GM23248 (cell line): ENCODE data around the gene RADIL. TPM values are rescaled to one million over a fixed set of nuclear protein-coding genes. Genes with fewer than 3 reads are reported as not detected.

Experiments used
- DNase-seq: peaks from one replicate; pipeline ENCODE4 v3.0.0-alpha.2; 2015
- H2AFZ ChIP-seq: fragments of 200-600 bp; sonication (generic); 2 replicates; pipeline ENCODE4 v1.6.1; 2016; ENCODE audit warnings: antibody characterized with exemption
- H3F3A ChIP-seq: fragments of 200-600 bp; sonication (generic); 2 replicates; pipeline ENCODE4 v1.6.1; 2016; ENCODE audit warnings: mild to moderate bottlenecking, antibody characterized with exemption, mixed run types; ENCODE audit not compliant: insufficient read depth
- H3K27ac ChIP-seq: fragments of 200-600 bp; sonication (generic); 2 replicates; pipeline ENCODE4 v1.5.1; 2016; ENCODE audit warnings: mild to moderate bottlenecking
- H3K27me3 ChIP-seq: fragments of 200-600 bp; sonication (generic); replicated peaks from 2 replicates; pipeline ENCODE4 v1.6.1; 2016; ENCODE audit warnings: mild to moderate bottlenecking; ENCODE audit not compliant: insufficient read depth
- H3K36me3 ChIP-seq: fragments of 200-600 bp; sonication (generic); 2 replicates; pipeline ENCODE4 v1.6.1; 2016; ENCODE audit warnings: low read depth, mild to moderate bottlenecking
- H3K4me1 ChIP-seq: fragments of 200-600 bp; sonication (generic); 2 replicates; pipeline ENCODE4 v1.6.1; 2016; ENCODE audit warnings: mild to moderate bottlenecking; ENCODE audit not compliant: insufficient read depth
- H3K4me2 ChIP-seq: fragments of 200-600 bp; sonication (generic); one replicate; pipeline ENCODE4 v1.6.1; 2016; ENCODE audit warnings: mild to moderate bottlenecking; ENCODE audit not compliant: unreplicated experiment
- H3K4me3 ChIP-seq: fragments of 200-600 bp; sonication (generic); 2 replicates; pipeline ENCODE4 v1.5.1; 2016; ENCODE audit warnings: mild to moderate bottlenecking
- H3K79me2 ChIP-seq: fragments of 200-600 bp; sonication (generic); 2 replicates; pipeline ENCODE4 v1.6.1; 2016; ENCODE audit warnings: mild to moderate bottlenecking; ENCODE audit not compliant: insufficient read depth
- H3K9ac ChIP-seq: fragments of 200-600 bp; sonication (generic); 2 replicates; pipeline ENCODE4 v1.6.1; 2016; ENCODE audit warnings: mild to moderate bottlenecking
- H3K9me2 ChIP-seq: fragments of 200-600 bp; sonication (generic); 2 replicates; pipeline ENCODE4 v1.6.1; 2016; ENCODE audit warnings: mixed run types, mild to moderate bottlenecking, moderate library complexity; ENCODE audit not compliant: insufficient read depth
- H3K9me3 ChIP-seq: fragments of 200-600 bp; sonication (generic); one replicate; pipeline ENCODE4 v1.6.1; 2017; ENCODE audit warnings: low read depth
- H4K20me1 ChIP-seq: fragments of 200-600 bp; sonication (generic); 2 replicates; pipeline ENCODE4 v1.6.0; 2016; ENCODE audit not compliant: insufficient read depth
- EZH2 ChIP-seq: fragments of 200-600 bp; sonication (generic); IDR thresholded peaks from 2 replicates; pipeline ENCODE4 v1.6.1; 2018; ENCODE audit warnings: antibody characterized with exemption, mild to moderate bottlenecking; ENCODE audit not compliant: insufficient read depth, poor library complexity, severe bottlenecking
- EZH2phosphoT487 ChIP-seq: fragments of 200-600 bp; sonication (generic); IDR thresholded peaks from 2 replicates; pipeline ENCODE4 v1.6.1; 2018; ENCODE audit warnings: antibody characterized with exemption, moderate library complexity, mild to moderate bottlenecking, low read depth; ENCODE audit not compliant: insufficient read depth
- WGBS, 2 experiments: methylation state at CpG; one replicate each; pipeline ENCODE4 v1.1.6; 2015 to 2017; ENCODE audit warnings: low lambda C conversion rate in 2 of 2, low coverage in 1 of 2; ENCODE audit errors: missing lambda C conversion rate in 2 of 2; 5-methylcytosine and 5-hydroxymethylcytosine counted together
- in situ Hi-C: fragments of 300-500 bp; cut with MboI; formaldehyde crosslinking; loops from 2 replicates; pipeline ENCODE4 v1.15.0; 2020
- polyA plus RNA-seq: library from polyadenylated mRNA; unstranded; fragments of >200 nt; fragmentation: Nextera tagmentation; extraction: Ambion mirVana; gene quantifications from 2 replicates; pipeline ENCODE4 v1.2.1, GENCODE V29; 2016
- total RNA-seq: library from RNA; depleted of rRNA; stranded (reverse); fragments of >200 nt; shearing (Covaris generic); gene quantifications from 2 replicates; pipeline ENCODE4 v1.2.3, GENCODE V29; 2014

RADIL gene
- total and polyA plus RNA-seq, 2 experiments from 2014 or later: 0.55 to 4.3 TPM

DNA sequence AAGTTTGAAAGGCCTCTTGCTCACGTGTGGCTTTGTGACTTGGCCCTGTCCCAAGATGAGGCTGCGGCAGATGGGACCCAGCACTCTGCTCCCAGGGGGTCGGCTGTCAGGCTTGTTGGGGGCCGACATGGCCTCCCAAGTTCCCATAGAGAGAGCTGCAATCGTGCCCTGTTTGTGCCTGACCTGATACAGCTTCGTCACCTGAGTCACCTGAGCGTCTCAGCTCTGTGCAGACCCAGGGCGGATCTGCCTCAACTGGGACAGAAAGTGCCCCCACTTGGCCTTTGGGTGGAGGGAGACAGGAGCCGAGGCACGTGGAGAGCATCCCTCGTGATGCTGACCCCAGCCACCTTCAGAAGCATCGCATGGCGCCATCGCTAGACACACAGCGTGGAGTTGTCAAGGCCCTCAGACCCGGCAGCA lies 43.4 kb downstream of the RADIL start:
- Histone ChIP-seq H2AFZ (no peak overlapping the region), H3K4me2 (no peak overlapping the region), H3K79me2 (no peaks in the 10 kb centered on the region), H3K36me3 (no peaks in the 10 kb centered on the region), H3K4me1 (no peaks in the 10 kb centered on the region), H3K27me3 (no peaks in the 10 kb centered on the region), H3K27ac (no peak overlapping the region), H4K20me1 (no peaks in the 10 kb centered on the region), H3K9me2 (no peaks in the 10 kb centered on the region), H3K9me3 (no peaks in the 10 kb centered on the region), H3K9ac (no peak overlapping the region), H3F3A (no peaks in the 10 kb centered on the region), H3K4me3 (no peak overlapping the region)
- WGBS, 2 experiments: 69 to 73% methylated on average over 16 of the region's 16 CpGs
- in situ Hi-C loops: no loop called here
- TF ChIP-seq EZH2 (no peak), EZH2phosphoT487 (no peak)
- no peak for DNase-seq

DNA sequence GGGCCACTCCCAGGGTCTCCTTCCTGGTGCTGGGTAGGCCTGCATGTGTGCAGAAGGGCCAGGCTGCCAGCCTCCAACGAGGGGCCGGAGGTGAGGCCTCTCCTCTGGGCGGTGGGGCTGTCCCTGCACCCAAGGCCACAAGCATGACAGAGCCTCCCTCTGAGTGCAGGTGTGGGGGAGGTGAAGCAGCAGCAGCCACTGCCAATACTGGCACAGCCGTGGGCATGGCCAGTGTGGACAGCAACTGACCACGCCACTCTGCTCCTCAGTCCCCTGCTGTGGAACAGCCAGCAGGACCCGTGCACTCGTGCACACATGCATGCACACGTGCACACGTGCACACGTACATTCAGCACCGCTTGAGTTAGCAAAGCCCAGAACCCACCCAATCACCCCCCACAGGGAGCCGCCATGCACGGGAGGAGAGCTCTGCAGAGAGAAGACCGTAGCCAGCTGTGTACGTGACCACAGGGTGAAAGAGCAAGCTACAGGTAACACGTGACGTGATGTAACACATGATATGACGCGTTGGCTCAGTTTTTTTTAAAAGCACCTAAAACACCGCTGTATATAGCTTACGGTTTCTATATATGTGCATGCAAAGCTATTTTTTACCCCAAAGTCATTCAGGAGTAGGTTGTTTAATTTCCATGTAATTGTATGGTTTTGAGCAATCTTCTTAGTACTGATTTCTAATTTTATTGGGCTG lies 44.7 kb downstream of the RADIL start:
- in situ Hi-C loops: no loop called here
- no peaks in the 10 kb centered on the region for H3K79me2 ChIP-seq
- TF ChIP-seq EZH2phosphoT487: no peak
- no peak for TF ChIP-seq EZH2
- DNase-seq: no peak
- no peak overlapping the region for H3K4me3 ChIP-seq
- no peak overlapping the region for H3K4me2 ChIP-seq
- H3K9ac ChIP-seq: no peak overlapping the region
- no peaks in the 10 kb centered on the region for H3K9me2 ChIP-seq
- H3K9me3 ChIP-seq: no peaks in the 10 kb centered on the region
- no peak overlapping the region for H2AFZ ChIP-seq
- no peaks in the 10 kb centered on the region for H3F3A ChIP-seq
- H4K20me1 ChIP-seq: no peaks in the 10 kb centered on the region
- no peak overlapping the region for H3K27ac ChIP-seq
- WGBS, 2 experiments: 88 to 89% methylated on average over 21 of the region's 21 CpGs
- no peaks in the 10 kb centered on the region for H3K4me1 ChIP-seq
- H3K27me3 ChIP-seq: no peaks in the 10 kb centered on the region
- H3K36me3 ChIP-seq: no peaks in the 10 kb centered on the region

GRCh38 chr7:4837803-4838625 lies 45.5 kb downstream of the RADIL start:
- Histone ChIP-seq H2AFZ (no peak overlapping the region), H4K20me1 (no peaks in the 10 kb centered on the region), H3F3A (no peaks in the 10 kb centered on the region), H3K27me3 (no peaks in the 10 kb centered on the region), H3K9me2 (no peaks in the 10 kb centered on the region), H3K79me2 (no peaks in the 10 kb centered on the region), H3K4me2 (no peak overlapping the region), H3K36me3 (no peaks in the 10 kb centered on the region), H3K9me3 (no peaks in the 10 kb centered on the region), H3K27ac (no peak overlapping the region), H3K4me1 (no peaks in the 10 kb centered on the region), H3K9ac (no peak overlapping the region), H3K4me3 (no peak overlapping the region)
- in situ Hi-C loops: no loop called here
- DNase-seq: no peak
- TF ChIP-seq EZH2phosphoT487: no peak
- no peak for TF ChIP-seq EZH2
- 75 to 77% methylated on average over 30 of the region's 30 CpGs for WGBS, 2 experiments

DNA sequence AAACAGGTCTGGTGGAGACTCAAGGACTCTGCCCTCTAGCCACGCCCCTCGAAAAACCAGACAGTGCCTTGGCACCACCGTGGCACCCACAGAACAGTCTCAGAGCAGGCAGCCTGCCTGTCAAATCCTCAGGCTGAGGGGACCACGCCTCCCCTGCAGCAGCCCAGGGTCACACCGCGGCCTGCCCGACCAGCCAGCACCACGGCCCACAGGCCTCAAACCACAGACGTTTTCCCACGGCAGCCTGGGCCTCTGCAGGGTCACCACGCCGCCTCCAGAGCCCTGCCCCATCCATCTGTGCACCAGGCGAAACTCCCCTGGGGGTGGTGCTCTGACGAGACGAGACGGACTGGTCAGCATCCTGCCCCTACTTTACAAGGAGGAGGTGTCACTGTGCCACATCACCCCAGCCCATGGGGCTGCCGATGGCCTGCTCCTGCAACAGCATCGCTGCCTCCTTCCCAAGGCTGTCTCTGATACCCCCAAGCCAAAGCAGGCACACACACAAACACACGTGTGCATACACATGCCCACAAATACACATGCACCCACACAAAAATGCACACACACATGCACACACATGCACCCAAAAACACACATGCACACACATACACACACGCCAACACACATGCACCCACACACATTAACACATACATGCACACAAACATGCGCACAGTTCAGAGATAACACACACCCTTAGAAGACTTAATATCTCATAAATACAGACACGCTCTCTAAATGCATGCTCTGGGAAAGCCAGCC lies 46.3 kb downstream of the RADIL start:
- H3K36me3 ChIP-seq: no peaks in the 10 kb centered on the region
- H4K20me1 ChIP-seq: no peaks in the 10 kb centered on the region
- no peak for TF ChIP-seq EZH2phosphoT487
- no peak for TF ChIP-seq EZH2
- WGBS, 2 experiments: 66% methylated on average over 19 to 22 of the region's 22 CpGs
- no peaks in the 10 kb centered on the region for H3K9me2 ChIP-seq
- no peaks in the 10 kb centered on the region for H3K79me2 ChIP-seq
- H3F3A ChIP-seq: no peaks in the 10 kb centered on the region
- no peak overlapping the region for H3K4me2 ChIP-seq
- H3K9ac ChIP-seq: no peak overlapping the region
- H3K4me1 ChIP-seq: no peaks in the 10 kb centered on the region
- H3K4me3 ChIP-seq: no peak overlapping the region
- no peaks in the 10 kb centered on the region for H3K9me3 ChIP-seq
- no peak overlapping the region for H3K27ac ChIP-seq
- no peaks in the 10 kb centered on the region for H3K27me3 ChIP-seq
- DNase-seq: no peak
- in situ Hi-C loops: no loop called here
- no peak overlapping the region for H2AFZ ChIP-seq
